ENCODE data around the gene OTOA.
"Not testable (repeated sequence)": the region's sequence is repeated elsewhere in the genome, so short reads cannot be mapped to it uniquely, and the experiment has no call there.

OTOA gene

GRCh38 chr16:21663889-21664647 is at the start of gene OTOA:
Gene OTOA, plus strand, starts transcription at chr16:21663968. Its CDS starts 14,547 bp downstream, at chr16:21678515.
- no peak for DNase-seq (ENCODE audit: low read depth, low spot score)

DNA sequence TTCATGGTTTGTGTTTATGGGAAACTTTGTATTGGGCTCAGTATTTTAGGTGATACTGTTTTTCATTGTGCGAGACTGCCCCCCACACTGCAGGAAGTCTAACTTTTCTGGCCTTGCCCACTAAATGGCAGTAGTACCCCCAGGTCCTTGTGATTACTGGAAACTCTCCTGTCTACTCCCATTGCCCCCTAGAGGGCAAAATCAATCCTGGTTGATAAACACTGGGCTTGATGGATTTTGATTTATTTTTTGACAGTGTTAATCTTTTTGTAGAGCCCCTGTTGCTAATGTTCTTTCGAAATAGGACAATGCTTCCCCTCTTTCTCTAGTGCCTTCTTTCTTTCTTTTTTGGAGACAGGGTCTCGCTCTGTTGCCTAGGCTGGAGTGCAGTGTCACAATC is 48.9 kb upstream of the OTOA start:
- no peak for DNase-seq (ENCODE audit: low read depth, low spot score)

GRCh38 chr16:21617607-21618006 is 46.2 kb upstream of the OTOA start:
- DNase-seq (ENCODE audit: low read depth, low spot score): no peak

DNA sequence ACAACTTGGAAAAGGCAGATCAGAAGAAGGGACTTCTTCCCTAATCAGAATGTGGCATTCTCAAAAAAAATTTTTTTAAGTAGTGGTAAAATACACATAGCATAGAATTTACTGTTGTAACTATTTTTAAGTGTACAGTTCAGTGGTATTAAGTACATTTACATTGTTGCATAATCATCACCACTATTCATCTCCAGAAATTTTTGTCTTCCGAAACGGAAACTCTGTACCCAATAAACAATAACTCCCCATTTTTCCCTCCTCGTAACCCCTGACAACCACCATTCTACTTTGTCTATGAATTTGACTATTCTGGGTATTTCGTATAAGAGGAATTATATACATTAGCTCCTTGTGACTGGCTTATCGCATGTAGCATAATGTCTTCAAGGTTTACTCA is 45.5 kb upstream of the OTOA start:
- no peak for DNase-seq (ENCODE audit: low read depth, low spot score)

- no peak for DNase-seq (ENCODE audit: low read depth, low spot score)
Observed at GRCh38 chr16:21619765-21620425, 43.9 kb upstream of the OTOA start.

- DNase-seq (ENCODE audit: low read depth, low spot score): no peak
Observed at GRCh38 chr16:21620592-21620991, 43.2 kb upstream of the OTOA start.

GRCh38 chr16:21622545-21622944 is 41.2 kb upstream of the OTOA start:
- DNase-seq (ENCODE audit: low read depth, low spot score): no peak

DNA sequence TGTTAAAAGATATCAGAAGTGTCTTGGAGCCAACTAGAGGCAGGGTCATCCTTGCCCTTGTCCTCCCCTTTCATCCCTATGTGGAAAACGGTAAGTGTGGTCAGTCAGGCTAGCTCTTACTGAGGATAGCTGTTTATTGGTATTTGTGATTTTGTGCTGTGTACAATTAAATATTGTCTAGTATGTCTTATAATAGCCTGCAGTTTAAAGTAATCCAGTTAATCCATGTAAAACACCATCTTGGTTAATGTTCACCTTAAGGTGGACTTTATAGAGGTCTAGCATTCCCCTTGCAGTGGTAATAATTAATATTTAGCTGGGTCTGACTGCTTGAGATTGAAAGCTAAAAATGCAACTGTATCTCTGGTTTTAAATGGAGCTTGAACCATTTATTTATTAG is 38.7 kb upstream of the OTOA start:
- DNase-seq (ENCODE audit: low read depth, low spot score): no peak

DNA sequence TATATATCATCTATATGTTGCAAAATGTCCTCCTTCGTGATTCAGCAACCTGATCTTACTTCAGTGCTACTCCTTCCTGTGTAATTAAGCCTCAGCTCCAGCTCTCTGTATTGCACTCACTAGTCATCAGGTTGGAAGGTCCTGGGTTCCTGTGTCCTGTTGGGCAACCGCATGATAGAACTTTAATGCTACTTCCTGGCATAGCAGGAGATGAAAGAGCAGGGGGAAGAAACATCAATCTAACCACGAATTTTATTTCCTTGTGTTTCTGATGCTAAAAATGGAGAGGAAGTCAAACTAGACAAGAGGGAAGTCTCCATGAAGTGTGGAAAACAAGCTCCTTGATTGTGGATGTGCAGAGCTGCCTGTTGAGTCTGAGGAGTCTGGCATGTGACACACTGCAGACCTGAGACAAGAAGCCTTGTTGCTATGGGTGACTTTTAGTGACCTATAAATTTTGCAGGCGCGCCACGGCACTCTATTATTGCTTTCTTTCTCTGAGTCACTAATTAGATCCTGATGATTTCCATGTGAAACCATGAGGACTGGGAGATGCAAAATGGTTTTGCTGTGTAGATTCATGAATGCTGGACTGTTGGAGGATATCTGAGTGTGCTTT is 37.0 kb upstream of the OTOA start:
- DNase-seq (ENCODE audit: low read depth, low spot score): peak; percentile 68

- no peak for DNase-seq (ENCODE audit: low read depth, low spot score)
Observed at GRCh38 chr16:21628121-21628726, 35.5 kb upstream of the OTOA start.

- DNase-seq (ENCODE audit: low read depth, low spot score): no peak
Observed at GRCh38 chr16:21628772-21629171, 35.0 kb upstream of the OTOA start.

DNA sequence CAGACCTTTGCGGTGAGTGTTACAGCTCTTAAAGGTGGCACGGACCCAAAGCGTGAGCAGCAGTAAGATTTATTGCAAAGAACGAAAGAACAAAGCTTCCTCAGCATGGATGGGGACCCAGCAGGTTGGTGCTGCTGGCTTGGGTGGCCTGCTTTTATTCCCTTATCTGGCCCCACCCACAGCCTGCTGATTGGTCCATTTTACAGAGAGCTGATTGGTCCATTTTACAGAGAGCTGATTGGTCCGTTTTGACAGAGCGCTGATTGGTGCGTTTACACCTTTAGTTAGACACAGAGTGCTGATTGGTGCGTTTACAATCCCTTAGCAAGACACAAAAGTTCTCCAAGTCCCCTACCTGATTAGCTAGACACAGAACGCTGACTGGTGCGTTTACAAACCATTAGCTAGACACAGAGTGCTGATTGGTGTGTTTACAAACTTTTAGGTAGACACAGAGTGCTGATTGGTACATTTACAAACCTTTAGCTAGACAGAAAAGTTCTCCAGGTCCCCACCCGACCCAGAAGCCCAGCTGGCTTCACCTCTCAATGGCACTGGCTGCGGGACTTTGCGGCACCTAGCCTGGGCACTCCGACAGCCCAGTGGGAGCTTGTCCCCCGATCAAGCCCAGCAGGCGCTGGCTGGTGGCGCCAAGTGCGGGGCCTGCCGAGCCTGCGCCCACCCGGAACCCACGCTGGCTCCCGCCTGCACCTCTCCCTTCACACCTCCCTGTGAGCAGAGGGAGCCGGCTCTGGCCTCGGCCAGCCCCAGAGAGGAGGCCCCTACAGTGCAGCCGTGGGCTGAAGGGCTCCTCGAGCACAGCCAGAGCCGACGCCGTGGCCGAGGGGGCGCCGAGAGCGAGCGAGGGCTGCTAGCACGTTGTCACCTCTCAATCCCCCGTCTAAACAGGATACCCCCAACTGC is 33.9 kb upstream of the OTOA start:
- DNase-seq (ENCODE audit: low read depth, low spot score): not testable (repeated sequence)

GRCh38 chr16:21630866-21631265 is 32.9 kb upstream of the OTOA start:
- not testable (repeated sequence) for DNase-seq (ENCODE audit: low read depth, low spot score)

DNA sequence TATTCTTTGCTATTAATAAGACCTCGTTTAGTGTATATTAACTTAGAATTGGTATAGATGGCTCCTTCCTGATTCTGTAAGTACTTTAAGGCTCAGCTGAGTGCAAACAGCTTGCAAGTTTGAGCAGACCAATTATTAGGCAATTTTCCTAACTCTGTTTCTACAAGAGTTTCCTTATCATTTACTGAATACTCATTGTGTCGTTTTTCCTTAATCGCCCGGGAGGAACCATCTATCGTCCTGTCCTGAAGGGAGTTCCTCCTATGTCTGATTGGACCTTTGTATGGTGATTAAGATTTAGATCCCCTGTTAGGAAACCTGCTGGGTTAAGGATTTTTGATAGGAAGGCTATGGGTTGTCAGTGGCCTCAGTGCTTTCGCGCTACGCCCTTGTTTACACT is 32.4 kb upstream of the OTOA start:
- not testable (repeated sequence) for DNase-seq (ENCODE audit: low read depth, low spot score)

DNA sequence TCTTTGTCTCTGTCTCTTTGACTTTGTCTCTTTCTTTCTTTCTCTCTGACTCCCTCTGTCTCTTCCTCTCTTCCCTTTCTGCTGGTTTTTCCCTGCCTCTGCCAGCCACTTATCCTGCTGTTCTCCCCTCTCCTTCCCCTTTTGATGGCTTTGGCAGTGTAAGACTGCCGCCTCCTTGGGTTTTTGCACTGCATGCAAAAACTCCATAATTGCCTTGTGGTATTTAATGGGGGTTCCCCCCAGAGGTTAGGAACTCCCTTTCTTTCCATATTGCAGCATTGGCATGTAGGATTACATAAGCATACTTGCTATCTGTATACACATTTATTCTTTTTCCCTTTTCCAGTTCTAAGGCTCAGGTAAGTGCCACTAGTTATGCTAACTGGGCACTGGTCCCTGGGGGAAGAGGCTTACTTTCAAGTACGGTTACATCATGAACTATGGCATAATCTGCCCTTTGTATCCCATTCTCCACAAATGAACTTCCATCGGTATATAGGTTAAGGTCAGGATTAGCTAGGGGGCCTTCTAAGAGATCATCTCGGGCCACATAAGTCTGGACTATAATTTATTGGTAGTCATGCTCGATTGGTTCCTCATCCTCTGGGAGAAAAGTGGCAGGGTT is 31.7 kb upstream of the OTOA start:
- not testable (repeated sequence) for DNase-seq (ENCODE audit: low read depth, low spot score)

GRCh38 chr16:21634216-21634615 is 29.6 kb upstream of the OTOA start:
- no peak for DNase-seq (ENCODE audit: low read depth, low spot score)

- DNase-seq (ENCODE audit: low read depth, low spot score): not testable (repeated sequence)
Observed at GRCh38 chr16:21635694-21636093, 28.1 kb upstream of the OTOA start.

- no peak for DNase-seq (ENCODE audit: low read depth, low spot score)
Observed at GRCh38 chr16:21637032-21637968, 26.5 kb upstream of the OTOA start.

- DNase-seq (ENCODE audit: low read depth, low spot score): no peak
Observed at GRCh38 chr16:21638573-21638975, 25.2 kb upstream of the OTOA start.

DNA sequence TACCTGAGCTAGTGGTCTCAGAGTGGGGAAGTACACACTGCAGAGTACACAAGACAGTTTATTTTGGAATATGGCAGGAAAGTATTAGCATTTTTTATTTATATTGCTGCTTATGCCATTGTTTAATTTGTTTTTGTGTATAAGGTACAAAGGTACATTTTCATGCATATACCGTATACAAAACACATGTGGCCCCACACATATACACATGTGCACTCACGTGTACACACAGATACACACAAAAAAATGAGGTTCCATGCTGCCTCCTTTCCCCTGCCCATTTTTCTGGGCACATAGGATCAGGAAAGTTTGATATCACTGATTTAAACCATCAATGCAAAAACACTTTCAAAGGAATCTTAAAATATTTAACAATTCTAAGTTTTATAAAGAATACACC is 24.3 kb upstream of the OTOA start:
- no peak for DNase-seq (ENCODE audit: low read depth, low spot score)

All from brain pericyte (primary cell).